ENCODE data around the gene TRIO. TPM values are rescaled to one million over a fixed set of nuclear protein-coding genes. Genes with fewer than 3 reads are reported as not detected.

TRIO gene
- total and polyA plus RNA-seq, 10 of the 15 experiments (the other 5 are each of a cell fraction or from before 2014, with no cell fraction given): 5.1 to 96.4 (median 44.6) TPM

- TF ChIP-seq, protein P1, sequence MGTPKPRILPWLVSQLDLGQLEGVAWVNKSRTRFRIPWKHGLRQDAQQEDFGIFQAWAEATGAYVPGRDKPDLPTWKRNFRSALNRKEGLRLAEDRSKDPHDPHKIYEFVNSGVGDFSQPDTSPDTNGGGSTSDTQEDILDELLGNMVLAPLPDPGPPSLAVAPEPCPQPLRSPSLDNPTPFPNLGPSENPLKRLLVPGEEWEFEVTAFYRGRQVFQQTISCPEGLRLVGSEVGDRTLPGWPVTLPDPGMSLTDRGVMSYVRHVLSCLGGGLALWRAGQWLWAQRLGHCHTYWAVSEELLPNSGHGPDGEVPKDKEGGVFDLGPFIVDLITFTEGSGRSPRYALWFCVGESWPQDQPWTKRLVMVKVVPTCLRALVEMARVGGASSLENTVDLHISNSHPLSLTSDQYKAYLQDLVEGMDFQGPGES (IDR thresholded peaks at IDR 0.05): no peak
- TF ChIP-seq NR2C1 (IDR thresholded peaks at IDR 0.05) (no peak), BACH1 (IDR thresholded peaks at IDR 0.05; ENCODE audit: borderline replicate concordance) (no peak), ZBTB4 (CRISPR knock-in tag; IDR thresholded peaks at IDR 0.05) (no peak), HDGF (IDR thresholded peaks at IDR 0.05) (0 out of 2 replicates have a peak, but pooled peaks have one; percentile 50), BMI1 (IDR thresholded peaks at IDR 0.05; ENCODE audit: borderline replicate concordance) (no peak), SREBF2 (IDR thresholded peaks at IDR 0.05; ENCODE audit: low read length) (no peak), ATF7 (IDR thresholded peaks at IDR 0.05; ENCODE audit: low read depth) (peak; percentile 52; the same call in 1 of the 2 replicates), EZH2 (IDR thresholded peaks at IDR 0.05; ENCODE audit: borderline replicate concordance, control insufficient read depth, low read depth, low read length) (no peak), RELA (IDR thresholded peaks at IDR 0.05; ENCODE audit: borderline replicate concordance, partially characterized antibody) (peak; percentile 62), RAD51 (IDR thresholded peaks at IDR 0.05) (no peak), ETV6 (conservative IDR thresholded peaks at IDR 0.05 in 1 of 2, IDR thresholded peaks at IDR 0.05 in 1 of 2; ENCODE audit: borderline replicate concordance in 1 of 2, low read depth in 1 of 2) (no peak; a peak in 1 of 4 replicates), RUNX3 (IDR thresholded peaks at IDR 0.05; ENCODE audit: low read length) (peak; percentile 16; the same call in 1 of the 2 replicates), YY1 (IDR thresholded peaks at IDR 0.05; ENCODE audit: low read depth, low read length) (no peak; the same call in 1 of the 2 replicates)
Observed at GRCh38 chr5:14211818-14212803, 69.0 kb downstream of the TRIO start (continued).
